Type B pancreatic cell (in vitro differentiated cells): ENCODE data around the gene MTCH2. TPM values are rescaled to one million over a fixed set of nuclear protein-coding genes. Genes with fewer than 3 reads are reported as not detected.

Experiments used
- DNase-seq: peaks from one replicate; pipeline ENCODE4 v3.0.0; 2021; ENCODE audit warnings: mixed read lengths; ENCODE audit not compliant: unreplicated experiment; ENCODE audit errors: extremely low spot score
- H3K27ac Mint-ChIP-seq: 2 replicates; pipeline ENCODE4 v1.8.0; 2021; ENCODE audit warnings: mild to moderate bottlenecking, mixed read lengths
- H3K27me3 Mint-ChIP-seq: 2 replicates; pipeline ENCODE4 v1.8.0; 2021; ENCODE audit warnings: mixed read lengths
- H3K36me3 Mint-ChIP-seq: 2 replicates; pipeline ENCODE4 v1.8.0; 2021; ENCODE audit warnings: mixed read lengths
- H3K4me1 Mint-ChIP-seq: one replicate; pipeline ENCODE4 v1.8.0; 2021; ENCODE audit warnings: mixed read lengths; ENCODE audit not compliant: unreplicated experiment
- H3K4me3 Mint-ChIP-seq: 2 replicates; pipeline ENCODE4 v1.8.0; 2021; ENCODE audit warnings: mild to moderate bottlenecking, mixed read lengths
- H3K9me3 Mint-ChIP-seq: 2 replicates; pipeline ENCODE4 v1.8.0; 2021; ENCODE audit warnings: mixed read lengths
- total RNA-seq: library from RNA; stranded (reverse); gene quantifications from 2 replicates; pipeline ENCODE4 v1.2.1, GENCODE V29; 2021; ENCODE audit warnings: low replicate concordance
- TF ChIP-seq, protein P1 (sequence below): fragments of 200-600 bp; sonication (generic); conservative IDR thresholded peaks from 2 replicates; pipeline ENCODE4 v1.5.0; 2021; ENCODE audit warnings: antibody characterized with exemption, mild to moderate bottlenecking

MTCH2 gene
- total RNA-seq, 1 donor from 2014 or later, result 96.1 TPM

DNA sequence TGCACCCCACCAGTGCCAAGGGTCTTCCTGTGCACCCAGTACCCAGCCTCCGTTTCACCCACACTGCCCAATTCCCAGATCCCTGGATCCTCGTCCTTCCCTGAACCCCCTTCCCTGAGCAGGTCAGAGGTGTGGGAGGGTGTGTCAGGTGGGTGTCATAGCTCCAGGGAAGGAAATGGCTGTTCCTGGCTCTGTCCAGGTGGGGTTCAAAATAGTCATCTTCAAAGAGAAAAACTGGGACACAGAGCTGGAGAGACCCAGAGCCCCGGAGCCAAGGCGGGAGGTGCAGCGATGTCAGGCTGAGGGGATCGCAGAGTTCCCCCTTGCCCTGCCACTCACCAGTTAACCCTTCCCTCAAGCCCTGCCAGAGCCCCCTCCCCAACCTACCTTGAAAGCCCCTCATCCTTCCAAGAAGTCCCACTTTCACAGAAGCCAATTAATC lies 48.8 kb downstream of the MTCH2 start:
- no peaks in the 10 kb centered on the region for H3K9me3 Mint-ChIP-seq
- no peak overlapping the region for H3K27ac Mint-ChIP-seq
- peaks cover 10% of the 10 kb centered on the region for H3K4me1 Mint-ChIP-seq
- H3K36me3 Mint-ChIP-seq, result no peaks in the 10 kb centered on the region
- peaks cover 40% of the 10 kb centered on the region for H3K27me3 Mint-ChIP-seq
- TF ChIP-seq, protein P1, sequence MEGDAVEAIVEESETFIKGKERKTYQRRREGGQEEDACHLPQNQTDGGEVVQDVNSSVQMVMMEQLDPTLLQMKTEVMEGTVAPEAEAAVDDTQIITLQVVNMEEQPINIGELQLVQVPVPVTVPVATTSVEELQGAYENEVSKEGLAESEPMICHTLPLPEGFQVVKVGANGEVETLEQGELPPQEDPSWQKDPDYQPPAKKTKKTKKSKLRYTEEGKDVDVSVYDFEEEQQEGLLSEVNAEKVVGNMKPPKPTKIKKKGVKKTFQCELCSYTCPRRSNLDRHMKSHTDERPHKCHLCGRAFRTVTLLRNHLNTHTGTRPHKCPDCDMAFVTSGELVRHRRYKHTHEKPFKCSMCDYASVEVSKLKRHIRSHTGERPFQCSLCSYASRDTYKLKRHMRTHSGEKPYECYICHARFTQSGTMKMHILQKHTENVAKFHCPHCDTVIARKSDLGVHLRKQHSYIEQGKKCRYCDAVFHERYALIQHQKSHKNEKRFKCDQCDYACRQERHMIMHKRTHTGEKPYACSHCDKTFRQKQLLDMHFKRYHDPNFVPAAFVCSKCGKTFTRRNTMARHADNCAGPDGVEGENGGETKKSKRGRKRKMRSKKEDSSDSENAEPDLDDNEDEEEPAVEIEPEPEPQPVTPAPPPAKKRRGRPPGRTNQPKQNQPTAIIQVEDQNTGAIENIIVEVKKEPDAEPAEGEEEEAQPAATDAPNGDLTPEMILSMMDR, result no peak
- peak overlapping the region; percentile 82 for H3K4me3 Mint-ChIP-seq
- DNase-seq, result no peak

DNA sequence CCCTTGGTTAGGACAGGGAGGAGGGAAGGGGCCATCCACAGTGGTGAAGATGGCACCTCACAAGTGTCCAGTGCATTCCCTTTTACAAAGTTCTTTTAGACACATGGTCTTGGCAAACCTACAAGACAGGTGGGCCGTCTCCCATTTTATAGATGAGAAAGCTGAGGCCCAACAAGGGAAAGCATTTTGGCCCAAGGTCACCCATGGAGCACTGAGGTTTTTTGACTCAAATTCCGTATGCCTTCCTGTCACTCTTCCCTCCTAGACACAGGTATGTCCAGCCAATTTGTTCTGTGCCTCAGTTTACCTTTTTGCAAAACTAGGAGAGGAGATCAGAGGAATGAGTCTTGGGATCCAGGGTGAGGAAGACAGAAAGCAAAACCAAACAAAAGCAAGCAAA lies 49.4 kb downstream of the MTCH2 start:
- TF ChIP-seq, protein P1, result no peak
- Mint-ChIP-seq H3K4me1 (peaks cover 10% of the 10 kb centered on the region), H3K9me3 (no peaks in the 10 kb centered on the region), H3K4me3 (peak overlapping the region; percentile 82), H3K36me3 (no peaks in the 10 kb centered on the region), H3K27me3 (peaks cover 40% of the 10 kb centered on the region), H3K27ac (no peak overlapping the region)
- DNase-seq, result no peak

GRCh38 chr11:47592251-47592650 lies 50.1 kb downstream of the MTCH2 start:
- Mint-ChIP-seq H3K27ac (no peak overlapping the region), H3K36me3 (no peaks in the 10 kb centered on the region)

GRCh38 chr11:47591764-47592163 lies 50.6 kb downstream of the MTCH2 start:
- no peaks in the 10 kb centered on the region for H3K9me3 Mint-ChIP-seq
- no peak overlapping the region for H3K27ac Mint-ChIP-seq
- TF ChIP-seq, protein P1, result no peak
- no peak for DNase-seq
- peaks cover 10% of the 10 kb centered on the region for H3K4me1 Mint-ChIP-seq
- H3K27me3 Mint-ChIP-seq, result peaks cover 40% of the 10 kb centered on the region
- H3K36me3 Mint-ChIP-seq, result no peaks in the 10 kb centered on the region
- no peak overlapping the region for H3K4me3 Mint-ChIP-seq

More at GRCh38 chr11:47592251-47592650, 50.1 kb downstream of the MTCH2 start:
- DNase-seq, result no peak
- H3K4me1 Mint-ChIP-seq, result peaks cover 10% of the 10 kb centered on the region
- no peaks in the 10 kb centered on the region for H3K9me3 Mint-ChIP-seq
- H3K27me3 Mint-ChIP-seq, result peaks cover 40% of the 10 kb centered on the region
- TF ChIP-seq, protein P1, result no peak
- H3K4me3 Mint-ChIP-seq, result peak overlapping the region; percentile 41

DNA sequence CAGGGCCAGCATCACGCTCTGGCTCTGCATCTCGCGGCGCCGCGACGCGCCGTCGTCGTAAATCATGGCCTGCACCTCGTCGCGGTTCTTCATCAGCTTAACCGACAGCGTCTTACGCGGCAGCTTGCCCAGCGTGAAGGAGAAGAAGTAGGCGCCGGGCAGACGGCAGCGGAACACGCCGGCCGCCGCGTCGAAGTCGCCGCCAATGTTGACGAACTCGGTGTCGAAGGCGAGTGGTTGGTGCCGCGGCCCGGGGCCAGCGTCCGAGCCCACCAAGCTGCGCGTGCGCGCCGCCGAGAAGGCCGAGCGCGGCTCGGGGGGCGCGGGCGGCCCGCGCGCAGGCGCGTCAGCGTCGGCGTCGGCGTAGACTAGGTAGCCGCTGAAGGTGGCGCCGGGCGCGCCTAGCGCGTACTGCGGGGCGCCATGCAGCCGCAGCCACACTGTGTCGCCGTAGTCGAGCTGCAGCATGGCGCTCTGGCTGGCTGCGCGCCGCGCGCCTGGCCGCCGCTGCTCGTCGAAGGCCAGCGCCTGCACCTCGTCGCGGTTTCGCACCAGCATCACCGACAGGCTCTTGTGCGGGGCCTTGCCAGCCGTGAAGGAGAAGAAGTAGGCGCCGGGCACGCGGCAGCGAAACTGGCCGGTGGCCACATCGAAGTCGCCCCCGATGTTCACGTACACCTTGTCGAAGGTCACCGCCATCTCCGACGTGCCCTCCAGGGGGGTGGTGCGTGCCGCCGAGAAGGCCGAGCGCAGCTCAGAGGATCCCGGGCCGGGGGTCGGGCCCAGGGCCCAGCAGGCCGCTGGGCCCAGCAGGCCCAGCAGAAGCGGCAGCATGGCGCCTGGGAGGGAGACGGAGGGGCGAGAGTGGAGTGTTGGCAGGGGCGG lies 52.1 kb downstream of the MTCH2 start:
- no peak overlapping the region for H3K27ac Mint-ChIP-seq
- peaks cover 15% of the 10 kb centered on the region for H3K4me1 Mint-ChIP-seq
- no peak overlapping the region for H3K4me3 Mint-ChIP-seq
- TF ChIP-seq, protein P1, result no peak
- no peaks in the 10 kb centered on the region for H3K36me3 Mint-ChIP-seq
- peaks cover 31% of the 10 kb centered on the region for H3K27me3 Mint-ChIP-seq
- DNase-seq, result no peak
- no peaks in the 10 kb centered on the region for H3K9me3 Mint-ChIP-seq
